HG02870 (cell line): ENCODE data around the gene IDUA.

Experiments used
- ATAC-seq: cut with Tn5 transposase; IDR thresholded peaks from one replicate; pipeline ENCODE4 v1.9.1; 2021; ENCODE audit warnings: mild to moderate bottlenecking, moderate library complexity; ENCODE audit not compliant: unreplicated experiment

IDUA gene

GRCh38 chr4:1027915-1028238, 41.0 kb downstream of the IDUA start:
- ATAC-seq, result no peak

GRCh38 chr4:1028574-1029220, 41.9 kb downstream of the IDUA start:
- ATAC-seq, result no peak

GRCh38 chr4:1029529-1029928, 42.7 kb downstream of the IDUA start:
- no peak for ATAC-seq

- ATAC-seq, result no peak
These were observed 43.2 kb downstream of the IDUA start for GRCh38 chr4:1030031-1030430.

- no peak for ATAC-seq
These were observed 43.7 kb downstream of the IDUA start for GRCh38 chr4:1030559-1030958.

- no peak for ATAC-seq
These were observed 44.5 kb downstream of the IDUA start for GRCh38 chr4:1031346-1031745.

GRCh38 chr4:1031956-1032795, 45.3 kb downstream of the IDUA start:
- ATAC-seq, result no peak

GRCh38 chr4:1032861-1033260, 46.0 kb downstream of the IDUA start:
- no peak for ATAC-seq

- ATAC-seq, result no peak
These were observed 47.2 kb downstream of the IDUA start for GRCh38 chr4:1033840-1034551.

GRCh38 chr4:1035510-1035909, 48.7 kb downstream of the IDUA start:
- no peak for ATAC-seq

- no peak for ATAC-seq
These were observed 49.3 kb downstream of the IDUA start for GRCh38 chr4:1036095-1036494.

- no peak for ATAC-seq
These were observed 50.3 kb downstream of the IDUA start for GRCh38 chr4:1036976-1037810.

GRCh38 chr4:1038948-1039492, 52.2 kb downstream of the IDUA start:
- no peak for ATAC-seq

GRCh38 chr4:1039493-1040343, 52.9 kb downstream of the IDUA start:
- no peak for ATAC-seq

- ATAC-seq, result no peak
These were observed 53.7 kb downstream of the IDUA start for GRCh38 chr4:1040344-1041146.

- no peak for ATAC-seq
These were observed 54.5 kb downstream of the IDUA start for GRCh38 chr4:1041147-1041935.

GRCh38 chr4:1041936-1042330, 55.1 kb downstream of the IDUA start:
- ATAC-seq, result no peak

GRCh38 chr4:1042352-1043055, 55.7 kb downstream of the IDUA start:
- no peak for ATAC-seq
